Liver (tissue), 9 donors: ENCODE results near the gene TNNT3. TPM values are rescaled to one million over a fixed set of nuclear protein-coding genes. Genes with fewer than 3 reads are reported as not detected.

Source experiments
- DNase-seq: peaks from one replicate; pipeline ENCODE4 v3.0.0-alpha.2; 2017; ENCODE audit warnings: low spot score
- H3K27ac ChIP-seq, 2 donors: one replicate each; pipeline ENCODE4 v1.7.0; 2013; ENCODE audit warnings: inconsistent platforms in 2 of 2, low read length in 2 of 2, control low read depth in 1 of 2, low read depth in 1 of 2, mild to moderate bottlenecking in 1 of 2
- H3K27me3 ChIP-seq, 4 donors: one replicate each; pipeline versions ENCODE4 v1.6.1 to v1.7.0; 2013; ENCODE audit warnings: low read length in 3 of 4, inconsistent platforms in 1 of 4, mild to moderate bottlenecking in 1 of 4, moderate library complexity in 1 of 4; ENCODE audit not compliant: control insufficient read depth in 4 of 4, insufficient read depth in 4 of 4
- H3K36me3 ChIP-seq, 4 donors: one replicate each; pipeline versions ENCODE4 v1.6.1 to v1.7.0; 2013; ENCODE audit warnings: low read length in 3 of 4, mild to moderate bottlenecking in 3 of 4, low read depth in 1 of 4, moderate library complexity in 1 of 4; ENCODE audit not compliant: control insufficient read depth in 4 of 4, insufficient read depth in 3 of 4
- H3K4me1 ChIP-seq, 4 donors: one replicate each; pipeline versions ENCODE4 v1.6.1 to v1.7.0; 2013; ENCODE audit warnings: low read length in 3 of 4, mild to moderate bottlenecking in 3 of 4, moderate library complexity in 1 of 4; ENCODE audit not compliant: control insufficient read depth in 4 of 4, insufficient read depth in 4 of 4
- H3K4me3 ChIP-seq, 3 donors: one replicate each; pipeline versions ENCODE4 v1.6.1 to v1.7.0; 2013; ENCODE audit warnings: low read length in 3 of 3, control low read depth in 1 of 3, low read depth in 1 of 3, mild to moderate bottlenecking in 1 of 3
- H3K9ac ChIP-seq, 2 donors: one replicate each; pipeline ENCODE4 v1.7.0; 2013; ENCODE audit warnings: low read length in 2 of 2, mild to moderate bottlenecking in 2 of 2, moderate library complexity in 2 of 2, control low read depth in 1 of 2, low read depth in 1 of 2
- H3K9me3 ChIP-seq, 4 donors: one replicate each; pipeline versions ENCODE4 v1.6.1 to v1.7.0; 2013; ENCODE audit warnings: low read length in 3 of 4; ENCODE audit not compliant: control insufficient read depth in 4 of 4
- ATF3 ChIP-seq: IDR thresholded peaks from 2 replicates; pipeline ENCODE4 v1.6.1; 2016; ENCODE audit warnings: antibody characterized with exemption
- CTCF ChIP-seq: fragments of 150-350 bp; IDR thresholded peaks from 2 replicates; pipeline ENCODE4 v1.5.1; 2017; ENCODE audit warnings: improper control_type of control experiment, low read depth, low read length; ENCODE audit not compliant: missing input control
- EGR1 ChIP-seq, 2 donors: IDR thresholded peaks; 2 replicates each; pipeline ENCODE4 v1.6.1; 2016 to 2018; ENCODE audit warnings: antibody characterized with exemption in 2 of 2, low read depth in 2 of 2
- FOXA1 ChIP-seq: IDR thresholded peaks from 2 replicates; pipeline ENCODE4 v1.6.1; 2016; ENCODE audit warnings: antibody characterized with exemption
- FOXA2 ChIP-seq: IDR thresholded peaks from 2 replicates; pipeline ENCODE4 v1.6.1; 2016; ENCODE audit warnings: antibody characterized with exemption
- GABPA ChIP-seq, 2 donors: IDR thresholded peaks in 1 of 2; conservative IDR thresholded peaks in 1 of 2; 2 replicates each; pipeline ENCODE4 v1.6.1; 2016; ENCODE audit warnings: antibody characterized with exemption in 2 of 2, mild to moderate bottlenecking in 1 of 2, moderate library complexity in 1 of 2
- HNF4A ChIP-seq, 2 donors: conservative IDR thresholded peaks; 2 replicates each; pipeline ENCODE4 v1.6.1; 2016; ENCODE audit warnings: antibody characterized with exemption in 2 of 2, mild to moderate bottlenecking in 2 of 2
- HNF4G ChIP-seq: IDR thresholded peaks from 2 replicates; pipeline ENCODE4 v1.6.1; 2016; ENCODE audit warnings: antibody characterized with exemption
- JUND ChIP-seq, 2 donors: IDR thresholded peaks; 2 replicates each; pipeline ENCODE4 v1.6.1; 2016; ENCODE audit warnings: antibody characterized with exemption in 2 of 2
- MAX ChIP-seq: IDR thresholded peaks from 2 replicates; pipeline ENCODE4 v1.6.1; 2016; ENCODE audit warnings: antibody characterized with exemption
- NR2F2 ChIP-seq: IDR thresholded peaks from 2 replicates; pipeline ENCODE4 v1.6.1; 2016; ENCODE audit warnings: antibody characterized with exemption
- RAD21 ChIP-seq, 2 donors: IDR thresholded peaks; 2 replicates each; pipeline ENCODE4 v1.6.1; 2016; ENCODE audit warnings: antibody characterized with exemption in 2 of 2, mild to moderate bottlenecking in 2 of 2
- REST ChIP-seq: IDR thresholded peaks from 2 replicates; pipeline ENCODE4 v1.6.1; 2016; ENCODE audit warnings: antibody characterized with exemption, mild to moderate bottlenecking
- RXRA ChIP-seq, 2 donors: IDR thresholded peaks; 2 replicates each; pipeline ENCODE4 v1.6.1; 2017 to 2018; ENCODE audit warnings: antibody characterized with exemption in 2 of 2, mild to moderate bottlenecking in 1 of 2
- SP1 ChIP-seq: IDR thresholded peaks from 2 replicates; pipeline ENCODE4 v1.6.1; 2018; ENCODE audit warnings: antibody characterized with exemption, mild to moderate bottlenecking
- TAF1 ChIP-seq: conservative IDR thresholded peaks from 2 replicates; pipeline ENCODE4 v1.6.1; 2016; ENCODE audit warnings: antibody characterized with exemption, mild to moderate bottlenecking
- YY1 ChIP-seq: IDR thresholded peaks from 2 replicates; pipeline ENCODE4 v1.6.1; 2016; ENCODE audit warnings: antibody characterized with exemption, mild to moderate bottlenecking
- ZBTB33 ChIP-seq: IDR thresholded peaks from 2 replicates; pipeline ENCODE4 v1.6.1; 2016; ENCODE audit warnings: antibody characterized with exemption
- WGBS: extraction: QIAGEN DNeasy Blood & Tissue Kit; methylation state at CpG from one replicate; pipeline ENCODE4 v1.1.7; 2013; 5-methylcytosine and 5-hydroxymethylcytosine counted together
- polyA plus RNA-seq, 2 donors: library from polyadenylated mRNA; stranded (reverse) in 1 of 2; unstranded in 1 of 2; fragments of 200-250 nt in 1 of 2; fragments of >200 nt in 1 of 2; fragmentation: Nextera tagmentation in 1 of 2; extraction: Ambion mirVana in 1 of 2; gene quantifications; one replicate each; pipeline versions ENCODE4 v1.2.1 to v1.2.3, GENCODE V29; 2013 to 2015
- total RNA-seq, 2 donors: library from RNA; depleted of rRNA; stranded (reverse); fragments of >200 nt; gene quantifications; one replicate each; pipeline ENCODE4 v1.2.3, GENCODE V29; 2014
- donor health status: healthy.
- donor health status: healthy.
- donor health status: healthy.
- donor health status: healthy.
- donor health status: healthy.

The TNNT3 gene
- total and polyA plus RNA-seq, 4 donors: 0.06 to 0.14 TPM; not detected in 2

- H3K27ac ChIP-seq: no peak overlapping the region
- 94% methylated on average over 11 of the region's 11 CpGs for WGBS
- H3K4me3 ChIP-seq: no peak overlapping the region
- H3K9me3 ChIP-seq: no peaks in the 10 kb centered on the region
- no peak for DNase-seq
- peaks cover 0 to 9% (median 5%) of the 10 kb centered on the region in 4 donors for H3K4me1 ChIP-seq
- H3K27me3 ChIP-seq: no peaks in the 10 kb centered on the region
- no peaks in the 10 kb centered on the region for H3K36me3 ChIP-seq
- no peak for TF ChIP-seq FOXA2
- TF ChIP-seq TAF1: no peak
- TF ChIP-seq FOXA1: no peak
- TF ChIP-seq GABPA (IDR thresholded peaks at IDR 0.05 in 1 of 2, conservative IDR thresholded peaks at IDR 0.05 in 1 of 2): no peak
- no peak for TF ChIP-seq YY1
- TF ChIP-seq ATF3: no peak
- no peak for TF ChIP-seq EGR1 (IDR thresholded peaks at IDR 0.05; ENCODE audit: low read depth in 2 of 2)
- no peak for TF ChIP-seq RXRA (IDR thresholded peaks at IDR 0.05)
- no peak for TF ChIP-seq ZBTB33
- no peak for TF ChIP-seq HNF4A (conservative IDR thresholded peaks at IDR 0.05)
- no peak for TF ChIP-seq CTCF
- no peak for TF ChIP-seq JUND (IDR thresholded peaks at IDR 0.05)
- TF ChIP-seq HNF4G: no peak
- TF ChIP-seq MAX: no peak
- no peak for TF ChIP-seq NR2F2
- TF ChIP-seq SP1: no peak
- no peak for TF ChIP-seq REST
- TF ChIP-seq RAD21 (IDR thresholded peaks at IDR 0.05): no peak
- H3K9ac ChIP-seq: no peak overlapping the region
Measured at GRCh38 chr11:1894759-1895158, 24.7 kb upstream of the TNNT3 start.
